SHP77 treated with DMSO at 0.1 percent for 48 hours (cell line): ENCODE data around the gene RFX3.
"Not testable (repeated sequence)": the region's sequence is repeated elsewhere in the genome, so short reads cannot be mapped to it uniquely, and the experiment has no call there.

Source experiments
- DNase-seq: peaks from one replicate; lab custom pipeline; 2025; lab: John Stamatoyannopoulos, UW

The RFX3 gene

GRCh38 chr9:3346549-3346948, 179.3 kb downstream of the RFX3 start:
- DNase-seq = no peak

- DNase-seq = no peak
Observed at GRCh38 chr9:3343671-3344070, 182.1 kb downstream of the RFX3 start.

GRCh38 chr9:3342159-3342777, 183.5 kb downstream of the RFX3 start:
- DNase-seq = no peak

- no peak for DNase-seq
Observed at GRCh38 chr9:3337515-3338225, 188.1 kb downstream of the RFX3 start.

- DNase-seq = no peak
Observed at GRCh38 chr9:3336951-3337350, 188.8 kb downstream of the RFX3 start.

DNA sequence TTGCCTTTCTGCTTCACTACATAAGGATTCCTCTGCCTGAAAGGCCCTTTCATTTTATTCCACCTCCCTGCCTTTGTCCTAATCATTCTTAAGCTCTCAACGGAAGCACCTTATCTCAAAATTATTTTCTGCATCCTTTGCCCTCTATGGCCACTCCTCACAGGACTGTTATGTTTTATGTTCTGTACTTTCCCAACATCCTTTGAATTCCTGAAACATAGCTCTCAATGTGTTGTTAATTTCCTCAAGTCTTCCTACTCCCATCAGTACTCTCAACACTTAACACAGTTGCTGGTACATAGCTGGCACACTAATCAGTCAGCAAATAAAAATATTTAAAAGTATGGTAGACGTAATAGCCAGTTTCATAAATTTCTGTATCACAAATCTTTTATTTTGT, 193.0 kb downstream of the RFX3 start:
- no peak for DNase-seq

DNA sequence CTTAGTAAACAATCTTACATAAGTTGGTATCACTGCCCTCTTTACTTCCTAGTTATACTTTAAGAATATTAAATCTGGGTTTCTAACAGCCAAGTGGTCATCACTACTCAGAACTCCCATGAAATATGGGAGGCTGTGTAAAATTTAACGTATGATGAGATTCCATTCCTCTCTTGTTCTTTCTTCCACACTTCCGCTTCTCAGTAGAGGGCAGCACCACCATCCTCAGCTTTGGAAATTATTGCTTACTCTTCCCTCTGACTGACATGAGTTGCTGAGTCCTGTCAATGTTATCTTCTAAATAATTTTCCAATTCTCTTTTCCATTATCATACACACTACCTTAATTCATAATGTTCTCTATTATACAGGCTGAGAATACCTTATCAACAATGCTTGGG, 194.0 kb downstream of the RFX3 start:
- peak; percentile 0 for DNase-seq

- DNase-seq = no peak
Observed at GRCh38 chr9:3330792-3331420, 194.9 kb downstream of the RFX3 start.

DNA sequence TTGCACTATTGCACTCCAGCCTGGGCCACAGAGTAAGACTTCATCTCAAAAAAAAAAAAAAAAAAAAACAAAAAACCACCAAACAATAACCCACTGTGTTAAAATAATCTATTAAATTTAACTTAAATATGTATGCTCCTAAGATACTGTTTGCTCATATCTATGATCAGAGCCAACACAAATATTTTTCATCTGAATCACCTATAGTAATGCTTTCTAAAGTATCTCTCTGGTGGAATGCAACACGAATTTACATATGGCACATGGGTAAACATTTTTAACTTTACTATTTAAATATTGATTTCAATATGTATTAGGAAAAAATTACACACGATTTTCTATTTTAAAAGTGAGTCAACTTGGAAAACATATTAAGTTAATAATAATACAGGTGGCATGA, 196.4 kb downstream of the RFX3 start:
- no peak for DNase-seq

- DNase-seq = no peak
Observed at GRCh38 chr9:3323714-3324113, 202.1 kb downstream of the RFX3 start.

DNA sequence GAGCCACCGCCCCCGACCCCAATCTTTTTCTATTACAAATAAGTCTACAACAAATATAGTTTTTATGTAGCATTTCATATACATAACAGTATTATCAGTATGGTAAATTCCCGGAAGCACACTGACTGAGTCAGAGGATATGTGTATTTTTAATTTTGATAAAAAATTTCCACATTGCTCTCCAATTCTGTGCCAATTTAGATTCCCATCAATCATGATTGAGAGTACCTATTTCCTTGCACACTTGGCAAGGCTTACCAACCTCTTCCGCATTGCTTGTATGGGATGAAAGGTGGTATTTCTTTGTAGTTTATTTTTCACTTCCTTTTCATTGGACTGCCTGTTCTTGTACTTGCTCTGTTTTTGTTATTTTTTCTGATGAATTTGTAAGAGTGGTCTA, 204.6 kb downstream of the RFX3 start:
- no peak for DNase-seq

DNA sequence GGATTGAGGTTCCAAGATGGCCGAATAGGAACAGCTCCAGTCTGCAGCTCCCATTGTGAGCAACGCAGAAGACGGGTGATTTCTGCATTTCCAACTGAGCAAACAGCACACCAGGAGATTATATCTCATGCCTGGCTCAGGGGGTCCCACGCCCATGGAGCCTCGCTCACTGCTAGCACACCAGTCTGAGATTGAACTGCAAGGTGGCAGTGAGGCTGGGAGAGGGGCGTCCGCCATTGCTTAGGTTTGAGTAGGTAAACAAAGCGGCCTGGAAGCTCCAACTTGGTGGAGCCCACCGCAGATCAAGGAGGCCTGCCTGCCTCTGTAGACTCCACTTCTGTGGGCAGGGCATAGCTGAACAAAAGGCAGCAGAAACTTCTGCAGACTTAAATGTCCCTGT, 213.2 kb downstream of the RFX3 start:
- DNase-seq = not testable (repeated sequence)

GRCh38 chr9:3308609-3309008, 217.2 kb downstream of the RFX3 start:
- DNase-seq = no peak

DNA sequence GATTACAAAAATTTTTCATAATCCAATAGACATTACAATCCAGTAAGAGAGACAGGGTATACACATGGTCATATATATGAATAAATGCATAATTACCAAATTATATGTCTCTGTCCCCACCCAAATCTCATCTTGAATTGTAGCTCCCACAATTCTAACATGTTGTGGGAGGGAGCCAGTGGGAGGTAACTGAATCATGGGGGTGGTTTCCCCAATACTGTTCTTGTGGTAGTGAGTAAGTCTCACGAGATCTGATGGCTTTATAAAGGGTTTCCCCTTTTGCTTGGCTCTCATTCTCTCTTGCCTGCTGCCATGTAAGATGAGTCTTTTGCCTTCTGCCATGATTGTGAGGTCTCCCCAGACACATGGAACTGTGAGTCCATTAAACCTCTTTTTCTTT, 221.4 kb downstream of the RFX3 start:
- not testable (repeated sequence) for DNase-seq

DNA sequence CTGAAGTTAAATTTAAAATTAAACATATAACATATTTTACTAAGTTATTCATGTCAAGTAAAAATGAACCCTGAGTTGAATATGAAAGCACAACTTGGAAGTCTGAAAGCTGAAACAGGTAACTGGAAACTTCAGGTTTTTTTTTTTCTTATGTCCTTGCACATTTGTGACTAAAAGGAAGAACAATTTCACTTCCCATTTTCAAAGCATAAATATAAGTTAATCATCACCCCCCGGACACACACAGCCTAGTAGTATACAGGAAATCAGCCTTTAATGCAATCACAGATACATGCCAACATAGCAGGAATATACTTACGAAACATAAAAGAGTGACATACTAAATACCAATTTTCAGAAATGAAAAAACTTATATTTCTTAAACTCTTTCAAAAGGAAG, 225.9 kb downstream of the RFX3 start:
- no peak for DNase-seq

DNA sequence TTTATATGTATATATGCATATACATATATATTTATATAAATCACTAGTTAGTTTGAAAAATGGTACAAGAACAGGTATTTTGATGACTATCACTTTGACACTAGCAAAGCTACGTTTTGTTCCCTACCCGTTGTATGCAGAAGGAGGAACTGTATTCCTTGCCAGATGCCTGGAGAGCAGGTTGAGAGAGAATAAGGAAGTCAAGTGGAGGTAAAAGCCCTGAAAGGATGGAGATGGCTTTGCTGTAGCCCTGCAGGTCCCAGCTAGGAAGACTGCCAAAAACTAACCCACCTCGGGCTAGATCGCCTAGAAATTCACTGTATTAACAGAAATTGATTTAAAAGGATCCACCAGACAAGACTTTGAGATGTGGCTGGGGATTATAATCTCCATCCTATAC, 229.3 kb downstream of the RFX3 start:
- no peak for DNase-seq

GRCh38 chr9:3292311-3292710, 233.5 kb downstream of the RFX3 start:
- no peak for DNase-seq

- DNase-seq = no peak
Observed at GRCh38 chr9:3290231-3290840, 235.5 kb downstream of the RFX3 start.

DNA sequence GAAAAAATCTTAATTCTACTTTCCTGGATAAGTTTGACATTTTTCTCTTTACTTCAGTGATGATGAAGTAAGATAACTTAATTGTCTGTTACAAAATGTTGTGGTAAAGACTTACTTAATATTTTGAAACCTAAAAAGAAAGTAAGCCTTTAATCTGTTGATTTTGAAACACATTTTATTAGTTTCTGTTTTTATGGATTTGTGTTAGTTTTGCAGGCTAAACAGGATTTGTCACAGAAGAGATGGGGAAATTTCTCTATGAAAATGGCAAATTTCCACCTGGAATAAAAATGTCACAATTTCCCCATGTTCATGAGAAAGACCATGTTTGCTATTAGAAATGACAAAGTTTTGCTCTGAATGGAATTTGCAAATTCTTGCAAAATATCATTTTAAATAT, 237.1 kb downstream of the RFX3 start:
- DNase-seq = no peak

DNA sequence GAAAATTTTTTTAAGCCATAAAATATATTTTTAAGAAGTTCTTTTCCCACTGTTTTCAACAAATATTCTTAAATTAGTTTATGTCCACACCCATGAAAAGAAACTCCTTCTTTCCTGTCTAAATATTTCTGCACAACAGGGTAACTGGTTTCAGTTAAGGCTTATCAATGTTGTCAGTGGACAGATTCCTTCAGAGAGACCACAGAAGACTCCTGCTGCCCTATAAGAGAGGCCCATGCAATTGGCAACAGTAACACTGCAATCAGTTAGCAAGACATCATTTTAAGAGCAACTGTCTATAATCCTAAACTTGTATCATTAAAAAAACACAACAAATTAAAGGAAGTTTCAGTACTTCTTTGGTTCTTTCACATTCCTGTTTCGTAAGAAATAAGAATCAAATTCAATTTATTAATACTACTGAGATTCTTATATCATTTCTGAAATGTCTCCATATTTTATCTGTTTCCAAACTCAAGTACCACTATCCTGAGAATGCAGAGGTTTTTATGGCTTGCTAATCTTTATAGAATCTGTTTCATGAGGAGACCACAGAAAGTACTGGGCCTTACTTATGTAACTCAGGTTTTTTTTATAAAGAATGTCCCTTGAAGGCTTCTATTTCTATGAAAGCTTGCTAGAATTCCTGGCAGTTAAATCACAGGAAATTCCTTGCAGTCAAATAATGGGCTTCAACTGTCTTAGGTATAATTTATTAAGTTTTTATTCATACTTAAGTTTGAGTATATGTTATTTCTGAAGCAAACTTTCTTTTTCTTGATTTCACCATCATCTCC, 240.2 kb downstream of the RFX3 start:
- DNase-seq = no peak

GRCh38 chr9:3282365-3282764, 243.4 kb downstream of the RFX3 start:
- no peak for DNase-seq

- DNase-seq = no peak
Observed at GRCh38 chr9:3281399-3281798, 244.4 kb downstream of the RFX3 start.
